ENCODE results near the gene SPO11.

The SPO11 gene

GRCh38 chr20:57388953-57389694, 59.5 kb downstream of the SPO11 start:
- in situ Hi-C loops (cut with HindIII; ENCODE audit: low sequenced_read_pairs): no loop called here

- in situ Hi-C loops (cut with HindIII; ENCODE audit: low sequenced_read_pairs): no loop called here
These were observed 60.3 kb downstream of the SPO11 start for GRCh38 chr20:57389695-57390603.

DNA sequence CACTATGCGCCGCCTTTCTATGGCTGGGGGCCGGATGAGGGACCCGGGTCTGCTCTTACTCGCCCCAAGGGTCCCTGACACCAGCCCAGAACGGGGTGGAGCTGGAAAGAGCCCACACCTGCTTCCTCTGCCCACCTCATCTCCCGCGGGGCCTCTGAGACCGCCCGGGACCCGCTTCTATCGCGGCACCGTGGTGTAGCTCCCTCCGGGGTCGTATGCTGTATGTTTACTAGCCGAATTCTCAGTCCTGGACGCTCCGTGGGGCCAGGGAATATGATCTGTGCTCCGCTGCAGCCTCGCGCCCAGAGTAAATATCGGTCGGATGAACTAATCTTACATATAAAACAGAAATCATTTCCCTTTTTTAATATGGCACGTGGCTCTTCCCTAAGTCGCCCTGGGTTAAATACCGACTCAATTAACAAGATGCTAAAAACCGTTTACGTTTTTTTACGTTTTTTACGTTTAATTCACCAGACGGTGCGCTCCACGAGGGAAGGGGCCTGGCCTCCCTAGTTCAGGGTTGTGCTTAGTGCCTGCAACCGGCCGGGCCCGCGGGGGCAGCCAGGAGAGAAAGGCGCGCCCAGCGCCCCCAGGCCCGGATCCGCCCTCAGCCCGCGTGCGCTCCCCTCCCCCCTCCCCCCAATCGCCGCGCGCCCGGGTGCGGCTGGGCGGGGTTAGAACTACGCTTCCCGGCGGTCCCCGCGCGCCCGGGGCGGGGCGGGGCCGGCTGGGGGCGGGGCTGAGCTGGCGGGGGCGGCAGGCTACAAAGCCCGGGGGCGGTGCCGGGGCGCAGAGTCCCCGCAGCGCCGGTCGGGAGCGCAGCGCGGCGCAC, 61.2 kb downstream of the SPO11 start, which contains the start of gene RBM38:
Gene RBM38, plus strand, starts transcription at position 793 of the 835 bp plus-strand sequence. CDS start 186 bp downstream, outside the sequence.
- in situ Hi-C loops (cut with HindIII; ENCODE audit: low sequenced_read_pairs): no loop called here

DNA sequence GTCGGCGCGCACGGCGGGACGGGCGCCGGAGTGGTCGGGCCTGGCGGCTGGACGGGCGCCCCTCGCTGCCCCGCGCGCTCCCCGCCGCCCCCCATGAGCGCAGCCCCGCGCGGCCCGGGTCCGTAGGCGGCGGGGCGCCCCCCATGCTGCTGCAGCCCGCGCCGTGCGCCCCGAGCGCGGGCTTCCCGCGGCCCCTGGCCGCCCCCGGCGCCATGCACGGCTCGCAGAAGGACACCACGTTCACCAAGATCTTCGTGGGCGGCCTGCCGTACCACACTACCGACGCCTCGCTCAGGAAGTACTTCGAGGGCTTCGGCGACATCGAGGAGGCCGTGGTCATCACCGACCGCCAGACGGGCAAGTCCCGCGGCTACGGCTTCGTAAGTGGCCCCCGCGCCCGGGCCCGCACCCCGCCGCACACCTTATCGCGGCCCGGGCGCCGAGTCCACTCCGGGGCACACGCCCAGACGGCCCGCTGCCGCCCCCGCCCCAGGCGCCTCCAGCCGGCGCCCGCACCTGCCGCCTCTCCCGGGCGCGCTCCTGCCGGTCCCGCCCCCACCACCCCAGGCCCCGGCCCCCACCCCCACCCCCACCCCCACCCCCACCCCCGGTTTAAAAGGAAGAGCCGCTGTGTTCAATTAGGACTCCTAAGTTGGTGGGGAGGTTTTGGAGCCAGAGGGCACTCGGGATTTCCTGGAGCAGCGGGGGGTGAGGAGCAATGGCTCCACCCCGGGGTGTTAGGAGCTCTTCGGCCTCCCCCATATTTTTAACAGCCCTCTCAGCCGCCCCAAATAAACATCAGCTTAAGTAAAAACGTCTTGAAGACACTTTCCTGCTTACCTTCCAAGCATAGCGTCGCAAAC, 62.1 kb downstream of the SPO11 start:
- in situ Hi-C loops (cut with HindIII; ENCODE audit: low sequenced_read_pairs): no loop called here

- in situ Hi-C loops (cut with HindIII; ENCODE audit: low sequenced_read_pairs): no loop called here
These were observed 63.1 kb downstream of the SPO11 start for GRCh38 chr20:57392512-57393271.

Data from endothelial cell of hepatic sinusoid (primary cell).